GM08714 (cell line): ENCODE measurements around the gene ATG16L2.

Experiments used
- H3K4me3 ChIP-seq: fragments of 200-500 bp; sonication (Bioruptor generic); 2 replicates; pipeline ENCODE4 v1.5.1; 2014; ENCODE audit warnings: mild to moderate bottlenecking, low read length, inconsistent platforms
- ZNF274 ChIP-seq: IDR thresholded peaks from 2 replicates; pipeline ENCODE4 v1.6.1; 2012; ENCODE audit warnings: mild to moderate bottlenecking, low read depth, low read length

The ATG16L2 gene

GRCh38 chr11:72872012-72872411 is 57.8 kb downstream of the ATG16L2 start:
- no peak for TF ChIP-seq ZNF274
- H3K4me3 ChIP-seq = no peak overlapping the region

GRCh38 chr11:72875736-72876135 is 61.5 kb downstream of the ATG16L2 start:
- no peak for TF ChIP-seq ZNF274
- no peak overlapping the region for H3K4me3 ChIP-seq

- no peak overlapping the region for H3K4me3 ChIP-seq
- TF ChIP-seq ZNF274 = no peak
Observed at GRCh38 chr11:72876147-72876546, 61.9 kb downstream of the ATG16L2 start.
